CMK (cell line): ENCODE data around the gene RSPO4.
A peak's percentile ranks its signal among the peaks of the same experiment; 100 is the strongest.
"Not testable (repeated sequence)": the region's sequence is repeated elsewhere in the genome, so short reads cannot be mapped to it uniquely, and the experiment has no call there.

Experiments used
- DNase-seq: peaks from one replicate; pipeline ENCODE4 v3.0.0-alpha.2; 2010; ENCODE audit warnings: low read depth

The RSPO4 gene

GRCh38 chr20:1003920-1004697 is 2.0 kb upstream of the RSPO4 start:
- no peak for DNase-seq

GRCh38 chr20:1002682-1003561 is 811 bp upstream of the RSPO4 start:
- DNase-seq = no peak

- no peak for DNase-seq
These were observed 995 bp downstream of the RSPO4 start for GRCh38 chr20:1001116-1001515.

GRCh38 chr20:998231-998830 is 3.8 kb downstream of the RSPO4 start:
- DNase-seq = no peak

GRCh38 chr20:997486-997885 is 4.6 kb downstream of the RSPO4 start:
- DNase-seq = no peak

GRCh38 chr20:997016-997415 is 5.1 kb downstream of the RSPO4 start:
- DNase-seq = no peak

GRCh38 chr20:995170-995569 is 6.9 kb downstream of the RSPO4 start:
- DNase-seq = no peak

- DNase-seq = no peak
These were observed 9.1 kb downstream of the RSPO4 start for GRCh38 chr20:992801-993535.

- DNase-seq = no peak
These were observed 10.3 kb downstream of the RSPO4 start for GRCh38 chr20:991850-992249.

GRCh38 chr20:990293-990959 is 11.7 kb downstream of the RSPO4 start:
- no peak for DNase-seq

- no peak for DNase-seq
These were observed 13.8 kb downstream of the RSPO4 start for GRCh38 chr20:988272-988671.

- DNase-seq = no peak
These were observed 14.4 kb downstream of the RSPO4 start for GRCh38 chr20:987677-988076.

GRCh38 chr20:986733-987355 is 15.3 kb downstream of the RSPO4 start:
- DNase-seq = no peak

GRCh38 chr20:984994-985393 is 17.1 kb downstream of the RSPO4 start:
- not testable (repeated sequence) for DNase-seq

GRCh38 chr20:982754-983153 is 19.4 kb downstream of the RSPO4 start:
- DNase-seq = no peak

- no peak for DNase-seq
These were observed 25.1 kb downstream of the RSPO4 start for GRCh38 chr20:977021-977420.

- no peak for DNase-seq
These were observed 26.1 kb downstream of the RSPO4 start for GRCh38 chr20:976033-976432.

- DNase-seq = peak; percentile 54
These were observed 28.3 kb downstream of the RSPO4 start for GRCh38 chr20:973785-974194.

GRCh38 chr20:972256-972655 is 29.9 kb downstream of the RSPO4 start:
- DNase-seq = no peak

- DNase-seq = no peak
These were observed 30.8 kb downstream of the RSPO4 start for GRCh38 chr20:971346-971745.

- no peak for DNase-seq
These were observed 32.2 kb downstream of the RSPO4 start for GRCh38 chr20:969868-970267.
